ENCODE data around the gene RAB3D. TPM values are rescaled to one million over a fixed set of nuclear protein-coding genes. Genes with fewer than 3 reads are reported as not detected.
A peak's percentile ranks its signal among the peaks of the same experiment; 100 is the strongest.
"Not testable (repeated sequence)": the region's sequence is repeated elsewhere in the genome, so short reads cannot be mapped to it uniquely, and the experiment has no call there.

The RAB3D gene
- total and polyA plus RNA-seq, 2 experiments from 2014 or later: 3.8 to 21.2 TPM

DNA sequence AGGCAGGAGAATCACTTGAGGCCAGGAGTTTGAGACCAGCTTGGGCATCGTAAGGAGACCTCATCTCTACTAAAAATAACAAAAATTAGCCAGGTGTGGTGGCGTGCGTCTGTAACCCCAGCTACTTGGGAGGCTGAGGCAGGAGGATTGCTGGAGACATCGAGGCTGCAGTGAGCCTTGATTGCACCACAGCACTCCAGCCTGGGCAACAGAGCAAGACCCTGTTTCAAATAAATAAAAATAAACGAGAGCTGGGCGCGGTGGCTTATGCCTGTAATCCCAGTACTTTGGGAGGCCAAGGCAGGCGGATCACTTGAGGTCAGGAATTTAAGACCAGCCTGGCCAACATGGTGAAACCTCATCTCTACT is 626 bp upstream of the RAB3D start:
- not testable (repeated sequence) for H3K4me1 Mint-ChIP-seq, H3K27ac Mint-ChIP-seq
- H2AFZ ChIP-seq: peak overlapping the region; percentile 99

DNA sequence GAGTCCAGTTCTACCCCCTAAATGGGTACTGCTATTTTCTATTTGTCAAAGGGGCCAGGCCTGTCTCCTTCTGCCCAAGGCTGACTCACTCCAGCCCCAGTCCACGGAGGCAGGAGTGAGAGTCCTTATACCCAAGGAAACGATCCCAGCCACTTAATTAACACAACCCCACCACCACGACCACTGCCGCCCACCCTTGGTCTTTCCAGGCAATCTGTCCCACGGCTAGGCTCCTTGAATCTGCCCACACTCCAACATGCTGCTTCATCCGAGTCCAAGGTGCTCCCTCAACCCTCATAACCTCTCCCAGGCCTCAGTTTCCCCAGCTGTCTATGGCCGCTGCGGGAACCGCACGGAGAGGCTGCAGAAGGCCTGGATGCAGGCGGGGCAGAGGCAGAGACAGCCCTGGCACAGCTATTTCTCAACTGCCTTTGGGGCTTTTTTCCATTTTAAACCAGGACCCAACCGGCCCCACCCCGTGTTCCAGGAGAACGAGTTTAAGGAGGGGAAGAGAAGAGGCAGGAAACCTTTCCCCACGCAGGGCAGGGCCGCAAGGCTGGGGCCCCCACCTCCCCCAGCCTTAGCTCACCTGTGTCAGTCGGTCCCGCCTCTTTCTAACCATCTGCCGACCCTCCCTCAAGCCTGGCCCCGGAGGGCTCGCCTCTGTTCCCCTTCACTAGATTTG is 746 bp downstream of the RAB3D start:
- Histone ChIP-seq H3K4me2 (peak overlapping the region; percentile 85), H3K4me1 (ENCODE audit: insufficient read depth) (peaks cover 3% of the 10 kb centered on the region; the same call in 1 of the 2 replicates), H2AFZ (peak overlapping the region; percentile 92), H3K4me3 (peak overlapping the region; percentile 87), H3K36me3 (ENCODE audit: insufficient read depth) (no peaks in the 10 kb centered on the region), H3K9me2 (ENCODE audit: insufficient read depth) (no peaks in the 10 kb centered on the region), H3K27me3 (ENCODE audit: insufficient read depth) (no peaks in the 10 kb centered on the region), H4K20me1 (replicated peaks; ENCODE audit: insufficient read depth) (no peaks in the 10 kb centered on the region; the same call in 1 of the 2 replicates), H3K27ac (ENCODE audit: low read depth) (no peak overlapping the region), H3F3A (replicated peaks; ENCODE audit: low read depth) (0 out of 2 replicates have a peak, but pooled peaks cover 3% of the 10 kb centered on the region), H3K79me2 (replicated peaks; ENCODE audit: insufficient read depth) (no peaks in the 10 kb centered on the region)
- no peak for DNase-seq (ENCODE audit: low spot score)
- H3K9me3 Mint-ChIP-seq: no peaks in the 10 kb centered on the region
- H3K27ac Mint-ChIP-seq: no peak overlapping the region
- peaks cover 33% of the 10 kb centered on the region for H3K36me3 Mint-ChIP-seq (ENCODE audit: low read depth)
- peaks cover 3% of the 10 kb centered on the region; the same call in 2 of the 3 replicates for H3K4me1 Mint-ChIP-seq
- peaks cover 18% of the 10 kb centered on the region for H3K27me3 Mint-ChIP-seq (ENCODE audit: insufficient read depth, low read depth, poor library complexity)
- H3K4me3 Mint-ChIP-seq: peak overlapping the region; percentile 86
- TF ChIP-seq, protein P1, sequence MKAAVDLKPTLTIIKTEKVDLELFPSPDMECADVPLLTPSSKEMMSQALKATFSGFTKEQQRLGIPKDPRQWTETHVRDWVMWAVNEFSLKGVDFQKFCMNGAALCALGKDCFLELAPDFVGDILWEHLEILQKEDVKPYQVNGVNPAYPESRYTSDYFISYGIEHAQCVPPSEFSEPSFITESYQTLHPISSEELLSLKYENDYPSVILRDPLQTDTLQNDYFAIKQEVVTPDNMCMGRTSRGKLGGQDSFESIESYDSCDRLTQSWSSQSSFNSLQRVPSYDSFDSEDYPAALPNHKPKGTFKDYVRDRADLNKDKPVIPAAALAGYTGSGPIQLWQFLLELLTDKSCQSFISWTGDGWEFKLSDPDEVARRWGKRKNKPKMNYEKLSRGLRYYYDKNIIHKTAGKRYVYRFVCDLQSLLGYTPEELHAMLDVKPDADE (IDR thresholded peaks at IDR 0.05): no peak
- TF ChIP-seq POLR2AphosphoS5 (IDR thresholded peaks at IDR 0.05; ENCODE audit: low read depth): no peak
- peak; percentile 10 for ATAC-seq

More for the DNA sequence above, 626 bp upstream of the RAB3D start:
- peaks cover 25% of the 10 kb centered on the region for H3K36me3 Mint-ChIP-seq (ENCODE audit: low read depth)
- H4K20me1 ChIP-seq (replicated peaks; ENCODE audit: insufficient read depth); H3K79me2 ChIP-seq (replicated peaks; ENCODE audit: insufficient read depth); H3K4me1 ChIP-seq (ENCODE audit: insufficient read depth); H3K27me3 ChIP-seq (ENCODE audit: insufficient read depth); DNase-seq (ENCODE audit: low spot score); H3F3A ChIP-seq (replicated peaks; ENCODE audit: low read depth); H3K9me2 ChIP-seq (ENCODE audit: insufficient read depth); ATAC-seq; H3K9me3 Mint-ChIP-seq; H3K36me3 ChIP-seq (ENCODE audit: insufficient read depth): not testable (repeated sequence)
- peak overlapping the region; percentile 86 for H3K4me3 Mint-ChIP-seq
- peak overlapping the region; percentile 87; the same call in 1 of the 2 replicates for H3K4me3 ChIP-seq
- peak overlapping the region; percentile 57; the same call in 1 of the 2 replicates for H3K4me2 ChIP-seq
- peaks cover 21% of the 10 kb centered on the region for H3K27me3 Mint-ChIP-seq (ENCODE audit: insufficient read depth, low read depth, poor library complexity)
- peak overlapping the region; percentile 39; the same call in 1 of the 2 replicates for H3K27ac ChIP-seq (ENCODE audit: low read depth)

DNA sequence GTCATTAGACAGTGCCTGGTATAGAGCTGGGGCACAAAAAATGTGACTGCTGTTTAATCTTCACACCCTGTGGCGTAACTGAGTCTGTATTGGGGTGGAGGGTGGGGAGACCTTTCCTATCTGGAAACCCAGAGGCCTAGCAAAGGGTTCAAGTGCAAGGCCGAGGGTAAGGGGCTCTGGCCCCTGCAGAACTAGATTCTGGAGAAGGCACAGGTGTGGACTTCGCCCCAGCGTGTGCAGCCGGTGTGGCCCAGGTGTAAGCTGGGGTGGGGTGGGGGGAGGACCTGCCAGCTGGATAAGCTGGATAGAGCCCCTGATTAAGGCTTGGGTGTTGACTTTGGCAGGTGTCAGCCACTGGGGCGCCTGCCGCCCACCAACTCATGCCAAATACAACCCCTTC is 1.3 kb downstream of the RAB3D start:
- Histone ChIP-seq H3K4me1 (ENCODE audit: insufficient read depth) (peaks cover 3% of the 10 kb centered on the region; the same call in 1 of the 2 replicates), H3K9me2 (ENCODE audit: insufficient read depth) (no peaks in the 10 kb centered on the region), H3K4me2 (peak overlapping the region; percentile 85; the same call in 1 of the 2 replicates), H3K79me2 (replicated peaks; ENCODE audit: insufficient read depth) (no peaks in the 10 kb centered on the region), H3F3A (replicated peaks; ENCODE audit: low read depth) (0 out of 2 replicates have a peak, but pooled peaks cover 3% of the 10 kb centered on the region), H3K4me3 (no peak overlapping the region), H3K36me3 (ENCODE audit: insufficient read depth) (no peaks in the 10 kb centered on the region), H2AFZ (no peak overlapping the region), H4K20me1 (replicated peaks; ENCODE audit: insufficient read depth) (no peaks in the 10 kb centered on the region; the same call in 1 of the 2 replicates), H3K27ac (ENCODE audit: low read depth) (no peak overlapping the region), H3K27me3 (ENCODE audit: insufficient read depth) (no peaks in the 10 kb centered on the region)
- no peak overlapping the region for H3K4me3 Mint-ChIP-seq
- no peaks in the 10 kb centered on the region for H3K9me3 Mint-ChIP-seq
- no peak for ATAC-seq
- no peak overlapping the region for H3K27ac Mint-ChIP-seq
- DNase-seq (ENCODE audit: low spot score): no peak
- H3K27me3 Mint-ChIP-seq (ENCODE audit: insufficient read depth, low read depth, poor library complexity): peaks cover 17% of the 10 kb centered on the region
- H3K4me1 Mint-ChIP-seq: peaks cover 3% of the 10 kb centered on the region; the same call in 2 of the 3 replicates
- peaks cover 36% of the 10 kb centered on the region for H3K36me3 Mint-ChIP-seq (ENCODE audit: low read depth)
- TF ChIP-seq STAT1 (IDR thresholded peaks at IDR 0.05; ENCODE audit: unreplicated experiment) (no peak), NANOG (IDR thresholded peaks at IDR 0.05; ENCODE audit: borderline replicate concordance) (no peak), CREB1 (CRISPR knock-in tag; IDR thresholded peaks at IDR 0.05; ENCODE audit: low read depth) (no peak), ZNF331 (CRISPR knock-in tag; IDR thresholded peaks at IDR 0.05; ENCODE audit: low read depth) (no peak), EZH2phosphoT487 (IDR thresholded peaks at IDR 0.05; ENCODE audit: unreplicated experiment) (no peak), POLR2AphosphoS5 (IDR thresholded peaks at IDR 0.05; ENCODE audit: low read depth) (no peak)
- TF ChIP-seq, protein P2, sequence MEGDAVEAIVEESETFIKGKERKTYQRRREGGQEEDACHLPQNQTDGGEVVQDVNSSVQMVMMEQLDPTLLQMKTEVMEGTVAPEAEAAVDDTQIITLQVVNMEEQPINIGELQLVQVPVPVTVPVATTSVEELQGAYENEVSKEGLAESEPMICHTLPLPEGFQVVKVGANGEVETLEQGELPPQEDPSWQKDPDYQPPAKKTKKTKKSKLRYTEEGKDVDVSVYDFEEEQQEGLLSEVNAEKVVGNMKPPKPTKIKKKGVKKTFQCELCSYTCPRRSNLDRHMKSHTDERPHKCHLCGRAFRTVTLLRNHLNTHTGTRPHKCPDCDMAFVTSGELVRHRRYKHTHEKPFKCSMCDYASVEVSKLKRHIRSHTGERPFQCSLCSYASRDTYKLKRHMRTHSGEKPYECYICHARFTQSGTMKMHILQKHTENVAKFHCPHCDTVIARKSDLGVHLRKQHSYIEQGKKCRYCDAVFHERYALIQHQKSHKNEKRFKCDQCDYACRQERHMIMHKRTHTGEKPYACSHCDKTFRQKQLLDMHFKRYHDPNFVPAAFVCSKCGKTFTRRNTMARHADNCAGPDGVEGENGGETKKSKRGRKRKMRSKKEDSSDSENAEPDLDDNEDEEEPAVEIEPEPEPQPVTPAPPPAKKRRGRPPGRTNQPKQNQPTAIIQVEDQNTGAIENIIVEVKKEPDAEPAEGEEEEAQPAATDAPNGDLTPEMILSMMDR (conservative IDR thresholded peaks at IDR 0.05; ENCODE audit: low read depth in 2 of 2): no peak
